G401 (cell line): Measurements from ENCODE around the gene STX10. TPM values are rescaled to one million over a fixed set of nuclear protein-coding genes. Genes with fewer than 3 reads are reported as not detected.
"Not testable (repeated sequence)": the region's sequence is repeated elsewhere in the genome, so short reads cannot be mapped to it uniquely, and the experiment has no call there.

Source experiments
- DNase-seq: peaks from one replicate; pipeline ENCODE4 v3.0.0-alpha.2; 2015; ENCODE audit warnings: low spot score
- in situ Hi-C: cut with HindIII; loops from 2 replicates; pipeline ENCODE4 v1.10.0; 2016; ENCODE audit warnings: low sequenced_read_pairs, mixed read lengths
- total RNA-seq: library from RNA; depleted of rRNA; stranded (reverse); fragments of >200 nt; shearing (Covaris generic); gene quantifications from 2 replicates; pipeline ENCODE4 v1.2.3, GENCODE V29; 2014

Gene STX10
- total RNA-seq, 1 experiment from 2014 or later: 112 TPM

- in situ Hi-C loops, DNase-seq: not testable (repeated sequence)
Observed at GRCh38 chr19:13166151-13166550, 16.0 kb upstream of the STX10 start.

GRCh38 chr19:13165162-13165997 is 15.2 kb upstream of the STX10 start:
- DNase-seq: no peak
- in situ Hi-C loops: no loop called here

GRCh38 chr19:13164343-13165161 is 14.4 kb upstream of the STX10 start:
- DNase-seq: peak; percentile 58

GRCh38 chr19:13163609-13164342 is 13.6 kb upstream of the STX10 start:
- peak; percentile 57 for DNase-seq

More at GRCh38 chr19:13164343-13165161, 14.4 kb upstream of the STX10 start:
- in situ Hi-C loops: no loop called here

GRCh38 chr19:13162724-13163608 is 12.8 kb upstream of the STX10 start:
- in situ Hi-C loops: no loop called here
- peak; percentile 92 for DNase-seq

More at GRCh38 chr19:13163609-13164342, 13.6 kb upstream of the STX10 start:
- in situ Hi-C loops: no loop called here

- no peak for DNase-seq
- in situ Hi-C loops: no loop called here
Observed at GRCh38 chr19:13160557-13160956, 10.4 kb upstream of the STX10 start.

- in situ Hi-C loops: no loop called here
Observed at GRCh38 chr19:13159713-13160112, 9.5 kb upstream of the STX10 start.

GRCh38 chr19:13155472-13156359 is 5.5 kb upstream of the STX10 start:
- in situ Hi-C loops: no loop called here

More at GRCh38 chr19:13159713-13160112, 9.5 kb upstream of the STX10 start:
- DNase-seq: no peak

GRCh38 chr19:13154911-13155471 is 4.8 kb upstream of the STX10 start:
- peak; percentile 47 for DNase-seq
- in situ Hi-C loops: no loop called here

More at GRCh38 chr19:13155472-13156359, 5.5 kb upstream of the STX10 start:
- peak; percentile 47 for DNase-seq

GRCh38 chr19:13154241-13154778 is 4.1 kb upstream of the STX10 start:
- in situ Hi-C loops: no loop called here

GRCh38 chr19:13153569-13154240 is 3.5 kb upstream of the STX10 start:
- in situ Hi-C loops: no loop called here
- no peak for DNase-seq

More at GRCh38 chr19:13154241-13154778, 4.1 kb upstream of the STX10 start:
- DNase-seq: peak; percentile 52

GRCh38 chr19:13152974-13153568 is 2.9 kb upstream of the STX10 start:
- in situ Hi-C loops: no loop called here
- peak; percentile 98 for DNase-seq

GRCh38 chr19:13152356-13152973 is 2.3 kb upstream of the STX10 start:
- no peak for DNase-seq
- in situ Hi-C loops: no loop called here

GRCh38 chr19:13151605-13152355 is 1.6 kb upstream of the STX10 start:
- peak; percentile 97 for DNase-seq
- in situ Hi-C loops: no loop called here
